Measurements from ENCODE around the gene RRP15.

DNA sequence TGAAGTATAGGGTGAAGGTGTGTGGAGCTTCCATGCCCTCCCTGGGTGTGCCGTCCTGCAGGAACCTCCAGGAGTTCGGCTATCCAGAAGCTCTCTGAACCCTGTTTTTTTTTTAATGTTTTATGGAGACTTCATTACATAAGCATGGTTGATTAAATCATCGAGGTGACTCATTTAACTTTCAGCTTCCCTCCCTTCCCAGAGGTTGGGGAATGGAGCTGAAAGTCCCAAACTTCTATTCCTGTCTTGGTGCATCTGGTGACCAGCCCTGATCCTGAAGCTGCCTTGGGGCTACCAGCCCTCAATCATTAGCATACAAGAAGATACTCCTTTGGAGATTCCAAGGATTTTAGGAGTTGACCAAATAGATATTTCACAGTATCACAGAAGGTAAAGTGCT, 9.5 kb downstream of the RRP15 start:
- TF ChIP-seq, protein P1, sequence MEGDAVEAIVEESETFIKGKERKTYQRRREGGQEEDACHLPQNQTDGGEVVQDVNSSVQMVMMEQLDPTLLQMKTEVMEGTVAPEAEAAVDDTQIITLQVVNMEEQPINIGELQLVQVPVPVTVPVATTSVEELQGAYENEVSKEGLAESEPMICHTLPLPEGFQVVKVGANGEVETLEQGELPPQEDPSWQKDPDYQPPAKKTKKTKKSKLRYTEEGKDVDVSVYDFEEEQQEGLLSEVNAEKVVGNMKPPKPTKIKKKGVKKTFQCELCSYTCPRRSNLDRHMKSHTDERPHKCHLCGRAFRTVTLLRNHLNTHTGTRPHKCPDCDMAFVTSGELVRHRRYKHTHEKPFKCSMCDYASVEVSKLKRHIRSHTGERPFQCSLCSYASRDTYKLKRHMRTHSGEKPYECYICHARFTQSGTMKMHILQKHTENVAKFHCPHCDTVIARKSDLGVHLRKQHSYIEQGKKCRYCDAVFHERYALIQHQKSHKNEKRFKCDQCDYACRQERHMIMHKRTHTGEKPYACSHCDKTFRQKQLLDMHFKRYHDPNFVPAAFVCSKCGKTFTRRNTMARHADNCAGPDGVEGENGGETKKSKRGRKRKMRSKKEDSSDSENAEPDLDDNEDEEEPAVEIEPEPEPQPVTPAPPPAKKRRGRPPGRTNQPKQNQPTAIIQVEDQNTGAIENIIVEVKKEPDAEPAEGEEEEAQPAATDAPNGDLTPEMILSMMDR (IDR thresholded peaks at IDR 0.05), result no peak
- no peak for TF ChIP-seq POLR2A (IDR thresholded peaks at IDR 0.05)
